Astrocyte (in vitro differentiated cells and primary cell): ENCODE data around the gene IGFN1.

Experiments
- CTCF ChIP-seq: IDR thresholded peaks from 2 replicates; pipeline ENCODE4 v1.5.1; 2011; ENCODE audit warnings: low read depth, mild to moderate bottlenecking, inconsistent platforms, low read length, moderate library complexity; ENCODE audit not compliant: insufficient read depth
- EZH2 ChIP-seq: IDR thresholded peaks from 2 replicates; pipeline ENCODE4 v1.6.1; 2012; ENCODE audit warnings: mild to moderate bottlenecking, low read length, inconsistent platforms; ENCODE audit not compliant: insufficient read depth

GRCh38 chr1:201226178-201226514 is 35.5 kb downstream of the IGFN1 start:
- no peak for TF ChIP-seq CTCF
- TF ChIP-seq EZH2, result no peak
